Adrenal gland (tissue), 5 donors: ENCODE results near the gene VDAC1.
A peak's percentile ranks its signal among the peaks of the same experiment; 100 is the strongest.

ENCODE experiments used
- CTCF ChIP-seq, 6 experiments: fragments of 450-650 bp in 4 of 6; fragments of 200-600 bp in 2 of 6; sonication (generic) in 1 of 6; IDR thresholded peaks; 1 replicate in 5 of 6; 2 replicates in 1 of 6; pipeline versions ENCODE4 v1.5.1 to v1.8.0; 2016 to 2021; ENCODE audit warnings: antibody characterized with exemption in 6 of 6, mild to moderate bottlenecking in 2 of 6, moderate library complexity in 1 of 6
- POLR2A ChIP-seq, 2 donors: fragments of 450-650 bp; IDR thresholded peaks; one replicate each; pipeline ENCODE4 v1.6.1; 2017; ENCODE audit warnings: antibody characterized with exemption in 2 of 2, mild to moderate bottlenecking in 2 of 2, moderate library complexity in 1 of 2
- donor health status: DM: no; HTN: no; CAD: no.

- TF ChIP-seq CTCF (IDR thresholded peaks at IDR 0.05) (no peak), POLR2A (IDR thresholded peaks at IDR 0.05) (peak; percentile 50 to 77)
Observed at GRCh38 chr5:134004626-134005416, at the start of gene VDAC1.
